Peyer's patch (tissue), 4 donors: ENCODE measurements around the gene ZGRF1. TPM values are rescaled to one million over a fixed set of nuclear protein-coding genes. Genes with fewer than 3 reads are reported as not detected.
"Not testable (repeated sequence)": the region's sequence is repeated elsewhere in the genome, so short reads cannot be mapped to it uniquely, and the experiment has no call there.

Source experiments
- DNase-seq, 3 donors: peaks; one replicate each; pipeline ENCODE4 v3.0.0-alpha.2; 2017 to 2019
- H3K27ac ChIP-seq, 4 donors: fragments of 200-600 bp; sonication (generic); one replicate each; pipeline ENCODE4 v1.5.1; 2016 to 2019
- H3K27me3 ChIP-seq, 2 donors: fragments of 200-600 bp; sonication (generic); one replicate each; pipeline ENCODE4 v1.5.1; 2019
- H3K36me3 ChIP-seq, 3 donors: fragments of 200-600 bp; sonication (generic); one replicate each; pipeline ENCODE4 v1.5.1; 2016 to 2019
- H3K4me1 ChIP-seq, 4 donors: fragments of 200-600 bp; sonication (generic); one replicate each; pipeline ENCODE4 v1.5.1; 2016 to 2019
- H3K4me3 ChIP-seq, 4 donors: fragments of 200-600 bp; sonication (generic); 1 replicate in 3 of 4; 2 replicates in 1 of 4; pipeline ENCODE4 v1.5.1; 2016 to 2019; ENCODE audit warnings: mild to moderate bottlenecking in 1 of 4
- H3K9me3 ChIP-seq, 4 donors: fragments of 200-600 bp; sonication (generic); one replicate each; pipeline ENCODE4 v1.5.1; 2016 to 2019; ENCODE audit warnings: mild to moderate bottlenecking in 1 of 4
- CTCF ChIP-seq, 6 experiments: fragments of 450-650 bp in 4 of 6; fragments of 200-600 bp in 2 of 6; sonication (generic) in 1 of 6; IDR thresholded peaks; one replicate each; pipeline ENCODE4 v1.5.1; 2017 to 2019; ENCODE audit warnings: antibody characterized with exemption in 6 of 6, mild to moderate bottlenecking in 3 of 6, moderate library complexity in 1 of 6
- POLR2A ChIP-seq, 2 donors: fragments of 450-650 bp; IDR thresholded peaks; one replicate each; pipeline ENCODE4 v1.5.1; 2017; ENCODE audit warnings: antibody characterized with exemption in 2 of 2, mild to moderate bottlenecking in 2 of 2, moderate library complexity in 2 of 2
- total RNA-seq, 4 donors: library from RNA; depleted of rRNA; stranded (reverse); fragments of >200 nt; gene quantifications; one replicate each; pipeline ENCODE4 v1.1.0, GENCODE V29; 2016

The ZGRF1 gene
- total RNA-seq, 4 donors from 2014 or later, result 3.6 to 28.9 (median 6.1) TPM

GRCh38 chr4:112559053-112559452, 77.7 kb downstream of the ZGRF1 start:
- H3K4me1 ChIP-seq, result no peaks in the 10 kb centered on the region
- H3K27me3 ChIP-seq, result no peaks in the 10 kb centered on the region
- H3K9me3 ChIP-seq, result no peaks in the 10 kb centered on the region
- no peak overlapping the region for H3K4me3 ChIP-seq
- H3K36me3 ChIP-seq, result no peaks in the 10 kb centered on the region
- DNase-seq, result no peak
- no peak overlapping the region for H3K27ac ChIP-seq
- TF ChIP-seq POLR2A (IDR thresholded peaks at IDR 0.05), result no peak
- TF ChIP-seq CTCF (IDR thresholded peaks at IDR 0.05), result no peak

GRCh38 chr4:112557676-112558411, 78.9 kb downstream of the ZGRF1 start:
- TF ChIP-seq POLR2A (IDR thresholded peaks at IDR 0.05), result no peak
- TF ChIP-seq CTCF (IDR thresholded peaks at IDR 0.05), result no peak
- DNase-seq, result no peak
- Histone ChIP-seq H3K9me3 (no peaks in the 10 kb centered on the region), H3K27me3 (no peaks in the 10 kb centered on the region), H3K4me1 (no peaks in the 10 kb centered on the region), H3K36me3 (no peaks in the 10 kb centered on the region), H3K27ac (no peak overlapping the region), H3K4me3 (no peak overlapping the region)

- H3K9me3 ChIP-seq, DNase-seq, H3K27me3 ChIP-seq, H3K4me3 ChIP-seq, H3K4me1 ChIP-seq, H3K27ac ChIP-seq, H3K36me3 ChIP-seq: not testable (repeated sequence)
These were observed 82.4 kb downstream of the ZGRF1 start for GRCh38 chr4:112554271-112554670.

GRCh38 chr4:112552668-112553067, 84.0 kb downstream of the ZGRF1 start:
- Histone ChIP-seq H3K27ac (no peak overlapping the region), H3K36me3 (no peaks in the 10 kb centered on the region), H3K4me1 (no peaks in the 10 kb centered on the region), H3K9me3 (no peaks in the 10 kb centered on the region), H3K27me3 (no peaks in the 10 kb centered on the region), H3K4me3 (no peak overlapping the region)
- TF ChIP-seq CTCF (IDR thresholded peaks at IDR 0.05) (no peak), POLR2A (IDR thresholded peaks at IDR 0.05) (no peak)
- no peak for DNase-seq

- DNase-seq, result no peak
These were observed 86.0 kb downstream of the ZGRF1 start for GRCh38 chr4:112550728-112551127.

GRCh38 chr4:112546476-112546875, 90.2 kb downstream of the ZGRF1 start:
- no peaks in the 10 kb centered on the region for H3K27me3 ChIP-seq
- no peak overlapping the region for H3K27ac ChIP-seq
- H3K4me1 ChIP-seq, result no peaks in the 10 kb centered on the region
- no peak for DNase-seq
- no peak overlapping the region for H3K4me3 ChIP-seq
- TF ChIP-seq CTCF (IDR thresholded peaks at IDR 0.05) (no peak), POLR2A (IDR thresholded peaks at IDR 0.05) (no peak)
- no peaks in the 10 kb centered on the region for H3K36me3 ChIP-seq
- H3K9me3 ChIP-seq, result no peaks in the 10 kb centered on the region

More at GRCh38 chr4:112550728-112551127, 86.0 kb downstream of the ZGRF1 start:
- Histone ChIP-seq H3K27me3 (no peaks in the 10 kb centered on the region), H3K4me1 (no peaks in the 10 kb centered on the region), H3K9me3 (no peaks in the 10 kb centered on the region), H3K36me3 (no peaks in the 10 kb centered on the region), H3K27ac (no peak overlapping the region), H3K4me3 (no peak overlapping the region)
- TF ChIP-seq CTCF (IDR thresholded peaks at IDR 0.05) (no peak), POLR2A (IDR thresholded peaks at IDR 0.05) (no peak)
